Measurements from ENCODE around the gene ANKUB1.

DNA sequence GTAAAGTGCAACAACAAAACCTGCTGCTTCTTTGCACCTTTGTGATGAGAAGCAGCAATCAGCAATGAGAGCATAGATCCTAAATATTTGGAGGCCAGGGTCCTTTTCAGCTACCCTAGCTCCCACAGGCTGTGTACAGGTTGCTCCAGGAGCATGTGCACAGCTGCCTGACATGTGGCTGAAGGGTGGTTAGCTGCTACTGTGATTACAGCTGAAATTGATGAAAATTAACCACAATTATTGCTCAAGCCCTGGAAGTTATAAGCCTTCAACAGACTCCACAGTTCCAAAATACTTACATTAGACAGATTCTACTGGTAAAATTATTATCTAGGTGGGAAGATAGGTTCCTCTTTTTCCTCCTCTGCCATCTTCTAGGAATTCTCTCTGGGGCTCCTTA lies 68.6 kb downstream of the ANKUB1 start:
- TF ChIP-seq, protein P1, sequence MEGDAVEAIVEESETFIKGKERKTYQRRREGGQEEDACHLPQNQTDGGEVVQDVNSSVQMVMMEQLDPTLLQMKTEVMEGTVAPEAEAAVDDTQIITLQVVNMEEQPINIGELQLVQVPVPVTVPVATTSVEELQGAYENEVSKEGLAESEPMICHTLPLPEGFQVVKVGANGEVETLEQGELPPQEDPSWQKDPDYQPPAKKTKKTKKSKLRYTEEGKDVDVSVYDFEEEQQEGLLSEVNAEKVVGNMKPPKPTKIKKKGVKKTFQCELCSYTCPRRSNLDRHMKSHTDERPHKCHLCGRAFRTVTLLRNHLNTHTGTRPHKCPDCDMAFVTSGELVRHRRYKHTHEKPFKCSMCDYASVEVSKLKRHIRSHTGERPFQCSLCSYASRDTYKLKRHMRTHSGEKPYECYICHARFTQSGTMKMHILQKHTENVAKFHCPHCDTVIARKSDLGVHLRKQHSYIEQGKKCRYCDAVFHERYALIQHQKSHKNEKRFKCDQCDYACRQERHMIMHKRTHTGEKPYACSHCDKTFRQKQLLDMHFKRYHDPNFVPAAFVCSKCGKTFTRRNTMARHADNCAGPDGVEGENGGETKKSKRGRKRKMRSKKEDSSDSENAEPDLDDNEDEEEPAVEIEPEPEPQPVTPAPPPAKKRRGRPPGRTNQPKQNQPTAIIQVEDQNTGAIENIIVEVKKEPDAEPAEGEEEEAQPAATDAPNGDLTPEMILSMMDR (IDR thresholded peaks at IDR 0.05) = no peak
- TF ChIP-seq POLR2AphosphoS5 (IDR thresholded peaks at IDR 0.05; ENCODE audit: low read depth, low read length) (no peak), SIN3A (IDR thresholded peaks at IDR 0.05; ENCODE audit: borderline replicate concordance, insufficient read depth, low read depth, low read length) (no peak), TCF7L2 (IDR thresholded peaks at IDR 0.05; ENCODE audit: low read depth, low read length) (no peak)
- TF ChIP-seq, protein P2, sequence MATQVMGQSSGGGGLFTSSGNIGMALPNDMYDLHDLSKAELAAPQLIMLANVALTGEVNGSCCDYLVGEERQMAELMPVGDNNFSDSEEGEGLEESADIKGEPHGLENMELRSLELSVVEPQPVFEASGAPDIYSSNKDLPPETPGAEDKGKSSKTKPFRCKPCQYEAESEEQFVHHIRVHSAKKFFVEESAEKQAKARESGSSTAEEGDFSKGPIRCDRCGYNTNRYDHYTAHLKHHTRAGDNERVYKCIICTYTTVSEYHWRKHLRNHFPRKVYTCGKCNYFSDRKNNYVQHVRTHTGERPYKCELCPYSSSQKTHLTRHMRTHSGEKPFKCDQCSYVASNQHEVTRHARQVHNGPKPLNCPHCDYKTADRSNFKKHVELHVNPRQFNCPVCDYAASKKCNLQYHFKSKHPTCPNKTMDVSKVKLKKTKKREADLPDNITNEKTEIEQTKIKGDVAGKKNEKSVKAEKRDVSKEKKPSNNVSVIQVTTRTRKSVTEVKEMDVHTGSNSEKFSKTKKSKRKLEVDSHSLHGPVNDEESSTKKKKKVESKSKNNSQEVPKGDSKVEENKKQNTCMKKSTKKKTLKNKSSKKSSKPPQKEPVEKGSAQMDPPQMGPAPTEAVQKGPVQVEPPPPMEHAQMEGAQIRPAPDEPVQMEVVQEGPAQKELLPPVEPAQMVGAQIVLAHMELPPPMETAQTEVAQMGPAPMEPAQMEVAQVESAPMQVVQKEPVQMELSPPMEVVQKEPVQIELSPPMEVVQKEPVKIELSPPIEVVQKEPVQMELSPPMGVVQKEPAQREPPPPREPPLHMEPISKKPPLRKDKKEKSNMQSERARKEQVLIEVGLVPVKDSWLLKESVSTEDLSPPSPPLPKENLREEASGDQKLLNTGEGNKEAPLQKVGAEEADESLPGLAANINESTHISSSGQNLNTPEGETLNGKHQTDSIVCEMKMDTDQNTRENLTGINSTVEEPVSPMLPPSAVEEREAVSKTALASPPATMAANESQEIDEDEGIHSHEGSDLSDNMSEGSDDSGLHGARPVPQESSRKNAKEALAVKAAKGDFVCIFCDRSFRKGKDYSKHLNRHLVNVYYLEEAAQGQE (IDR thresholded peaks at IDR 0.05; ENCODE audit: insufficient read depth in 1 of 2, low read depth in 2 of 2, low read length in 1 of 2) = no peak

Data from Panc1 (cell line).